Measurements from ENCODE around the gene CLCN7.

The CLCN7 gene

DNA sequence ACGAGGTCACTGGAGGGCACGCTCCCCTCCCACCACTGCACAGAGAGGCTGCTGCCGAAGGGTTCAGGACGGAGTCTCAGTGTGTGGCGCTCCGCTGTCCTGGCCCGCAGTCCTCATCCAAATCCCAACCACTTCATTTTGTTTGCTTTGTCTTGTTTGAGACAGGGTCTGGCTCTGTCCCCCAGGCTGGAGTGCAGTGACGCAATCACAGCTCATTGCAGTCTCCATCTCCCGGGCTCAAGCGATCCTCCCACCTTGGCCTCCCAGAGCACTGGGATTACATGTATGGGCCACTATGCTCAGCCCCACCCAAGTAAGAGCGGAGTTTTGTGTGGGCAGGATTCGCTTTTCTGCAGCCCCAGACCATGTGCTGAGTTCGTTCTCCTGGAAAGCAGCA, 73.1 kb downstream of the CLCN7 start:
- DNase-seq (ENCODE audit: low spot score) = no peak

GRCh38 chr16:1401061-1401757, 73.6 kb downstream of the CLCN7 start:
- no peak for DNase-seq (ENCODE audit: low spot score)

GRCh38 chr16:1398826-1399581, 75.8 kb downstream of the CLCN7 start:
- DNase-seq (ENCODE audit: low spot score) = no peak

DNA sequence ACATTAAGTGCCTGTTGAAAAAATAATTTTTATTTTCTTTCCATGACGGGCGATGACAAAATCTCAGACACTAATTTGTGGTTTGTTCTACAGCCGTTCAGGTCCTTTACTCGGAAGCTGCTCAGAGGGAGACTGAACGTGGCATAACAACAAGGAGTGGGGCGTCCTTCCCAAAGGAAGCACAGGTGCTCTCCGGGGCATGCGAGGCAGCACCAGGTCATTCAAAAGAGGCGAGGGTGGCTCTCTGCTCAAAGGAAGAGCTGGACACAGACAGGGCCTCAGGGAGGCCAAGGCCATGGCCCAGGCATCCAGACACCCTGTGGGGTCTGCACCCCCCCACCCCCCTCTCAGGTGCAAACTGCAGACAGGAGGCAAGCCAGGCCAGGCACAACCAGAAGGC, 76.5 kb downstream of the CLCN7 start:
- no peak for DNase-seq (ENCODE audit: low spot score)

GRCh38 chr16:1397779-1398178, 77.0 kb downstream of the CLCN7 start:
- DNase-seq (ENCODE audit: low spot score) = no peak

- no peak for DNase-seq (ENCODE audit: low spot score)
Measured at GRCh38 chr16:1395444-1396031, 79.3 kb downstream of the CLCN7 start.
